Common myeloid progenitor, CD34-positive (primary cell): ENCODE measurements around the gene AHI1. TPM values are rescaled to one million over a fixed set of nuclear protein-coding genes. Genes with fewer than 3 reads are reported as not detected.

ENCODE experiments used
- CTCF ChIA-PET: fragments of 350-600 bp; sonication (Branson Sonifier 250); formaldehyde crosslinking; loops from one replicate; lab custom pipeline; 2021; ENCODE audit warnings: antibody characterized with exemption; lab: Charles Lee
- POLR2A ChIA-PET: fragments of 350-600 bp; sonication (Branson Sonifier 250); formaldehyde crosslinking; loops from one replicate; lab custom pipeline; 2021; ENCODE audit warnings: antibody characterized with exemption; lab: Charles Lee
- DNase-seq, 3 donors: peaks; one replicate each; pipeline versions ENCODE4 v3.0.0 to v3.0.0-alpha.2; 2013
- H3K27ac ChIP-seq, 2 experiments: 1 replicate in 1 of 2; 2 replicates in 1 of 2; pipeline ENCODE4 v1.7.0; 2013; ENCODE audit warnings: inconsistent platforms in 2 of 2, low read length in 2 of 2, mild to moderate bottlenecking in 2 of 2, low read depth in 1 of 2, moderate library complexity in 1 of 2; ENCODE audit not compliant: severe bottlenecking in 2 of 2, insufficient read depth in 1 of 2, poor library complexity in 1 of 2
- H3K27me3 ChIP-seq, 5 experiments: replicated peaks in 2 of 5; 1 replicate in 3 of 5; 2 replicates in 2 of 5; pipeline versions ENCODE4 v1.6.1 to v1.7.0; 2013; ENCODE audit warnings: low read length in 4 of 5, mild to moderate bottlenecking in 2 of 5, moderate library complexity in 2 of 5, inconsistent platforms in 1 of 5; ENCODE audit not compliant: insufficient read depth in 5 of 5, control insufficient read depth in 4 of 5
- H3K36me3 ChIP-seq, 4 experiments: 1 replicate in 2 of 4; 2 replicates in 2 of 4; pipeline versions ENCODE4 v1.6.1 to v1.7.0; 2013; ENCODE audit warnings: low read length in 3 of 4, control low read depth in 1 of 4, mild to moderate bottlenecking in 1 of 4; ENCODE audit not compliant: control insufficient read depth in 4 of 4, insufficient read depth in 4 of 4
- H3K4me1 ChIP-seq, 4 experiments: 1 replicate in 3 of 4; 2 replicates in 1 of 4; pipeline versions ENCODE4 v1.6.1 to v1.7.1; 2013; ENCODE audit warnings: low read length in 3 of 4, mild to moderate bottlenecking in 3 of 4, control low read depth in 1 of 4, inconsistent platforms in 1 of 4, moderate library complexity in 1 of 4; ENCODE audit not compliant: control insufficient read depth in 4 of 4, insufficient read depth in 4 of 4; ENCODE audit errors: control extremely low read depth in 1 of 4
- H3K4me3 ChIP-seq, 7 experiments: 1 replicate in 4 of 7; 2 replicates in 3 of 7; pipeline versions ENCODE4 v1.5.1 to v1.7.0; 2013; ENCODE audit warnings: mild to moderate bottlenecking in 7 of 7, low read length in 6 of 7, moderate library complexity in 6 of 7, inconsistent platforms in 2 of 7, low read depth in 2 of 7, control low read depth in 1 of 7; ENCODE audit not compliant: insufficient read depth in 4 of 7, control insufficient read depth in 1 of 7; ENCODE audit errors: extremely low read depth in 1 of 7
- H3K9me3 ChIP-seq, 5 experiments: 1 replicate in 4 of 5; 2 replicates in 1 of 5; pipeline versions ENCODE4 v1.6.1 to v1.7.1; 2013; ENCODE audit warnings: low read length in 4 of 5, mild to moderate bottlenecking in 2 of 5, inconsistent platforms in 1 of 5, low read depth in 1 of 5, moderate library complexity in 1 of 5; ENCODE audit not compliant: control insufficient read depth in 4 of 5, insufficient read depth in 2 of 5; ENCODE audit errors: control extremely low read depth in 1 of 5
- WGBS: methylation state at CpG from one replicate; pipeline ENCODE4 v1.1.5; 2013; ENCODE audit not compliant: insufficient coverage; 5-methylcytosine and 5-hydroxymethylcytosine counted together
- polyA plus RNA-seq: library from polyadenylated mRNA; unstranded; fragments of 120-200 nt; gene quantifications from one replicate; pipeline ENCODE4 v1.2.1, GENCODE V29; 2013

The AHI1 gene
- polyA plus RNA-seq = 17.7 TPM

GRCh38 chr6:135497412-135498184 lies at the start of gene AHI1:
Gene AHI1 (minus strand): TSS chr6:135497740. CDS start chr6:135492237, 5,503 bp downstream.
- POLR2A ChIA-PET = no interaction called here
- Histone ChIP-seq H3K4me3 (peak within 1 kb of the TSS; percentile 71 to 99 (median 94)), H3K9me3 (no peaks in the 10 kb centered on the region), H3K4me1 (peaks cover 8 to 18% (median 14%) of the 10 kb centered on the region in 4 experiments), H3K27me3 (no peaks in the 10 kb centered on the region), H3K36me3 (peaks cover 0 to 8% (median under 1%) of the 10 kb centered on the region in 4 experiments), H3K27ac (peak within 1 kb of the TSS; percentile 94 to 98)
- CTCF ChIA-PET = interaction anchor here (0.9 to 4.0 kb wide), 4 partner anchors 46 to 729 kb away, joined by 3 to 16 read pairs (median 6); no protein-coding TSS in a partner anchor
- peak; percentile 93 to 97 (median 97) for DNase-seq
- WGBS = under 1% methylated on average over 79 of the region's 85 CpGs

GRCh38 chr6:135546680-135547418 lies 49.3 kb upstream of the AHI1 start:
- ChIA-PET POLR2A (no interaction called here), CTCF (interaction anchor here (1.4 kb wide), 1 partner anchor 9 kb away, joined by 4 read pairs; no protein-coding TSS in a partner anchor)
- H3K27ac ChIP-seq = no peak overlapping the region
- DNase-seq = no peak
- no peaks in the 10 kb centered on the region for H3K27me3 ChIP-seq
- H3K36me3 ChIP-seq = no peaks in the 10 kb centered on the region
- no peaks in the 10 kb centered on the region for H3K4me1 ChIP-seq
- peaks cover 0 to 1% (median 0%) of the 10 kb centered on the region in 5 experiments for H3K9me3 ChIP-seq
- WGBS = 93% methylated on average over 5 of the region's 9 CpGs
- H3K4me3 ChIP-seq = no peak overlapping the region

- no peak overlapping the region for H3K4me3 ChIP-seq
- CTCF ChIA-PET = no interaction called here
- WGBS = 92% methylated on average over 1 of the region's 2 CpGs
- no peaks in the 10 kb centered on the region for H3K27me3 ChIP-seq
- no peaks in the 10 kb centered on the region for H3K4me1 ChIP-seq
- no peak for DNase-seq
- H3K36me3 ChIP-seq = no peaks in the 10 kb centered on the region
- H3K27ac ChIP-seq = no peak overlapping the region
- POLR2A ChIA-PET = no interaction called here
- peaks cover 0 to 1% (median 0%) of the 10 kb centered on the region in 5 experiments for H3K9me3 ChIP-seq
Observed at GRCh38 chr6:135546206-135546605, 48.7 kb upstream of the AHI1 start.

- no CpG with 5 or more reads among the region's 2 CpGs for WGBS
- CTCF ChIA-PET = interaction anchor here (0.6 to 4.0 kb wide), 11 partner anchors 9 to 1042 kb away, joined by 3 to 16 read pairs (median 3); no protein-coding TSS in a partner anchor
Observed at GRCh38 chr6:135540207-135540840, 42.8 kb upstream of the AHI1 start.

DNA sequence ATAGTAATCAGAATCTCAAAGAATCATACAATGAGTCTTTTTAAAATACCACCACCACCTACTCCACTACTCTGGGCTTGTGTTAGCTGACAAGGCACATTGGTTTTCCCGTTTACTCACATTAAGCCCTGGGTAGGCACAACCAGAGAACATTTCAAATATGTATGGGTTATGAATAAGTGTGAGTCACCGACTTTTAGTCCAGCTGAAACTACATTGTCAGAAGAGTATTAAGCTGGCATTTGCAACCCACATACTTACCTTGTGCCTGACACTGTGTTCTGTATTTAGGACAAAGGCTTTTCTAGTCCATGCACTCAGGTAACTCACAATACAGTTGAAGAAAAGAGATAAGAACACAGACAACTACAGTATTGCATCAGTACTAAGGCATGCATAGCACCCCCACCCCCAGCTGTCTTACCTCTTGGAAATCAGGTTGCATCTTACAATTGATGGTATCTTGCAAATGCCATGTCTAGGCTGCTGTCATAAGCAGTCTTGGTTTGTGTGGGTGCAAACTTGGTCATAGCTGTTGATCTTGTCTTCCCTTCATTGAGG lies 40.3 kb upstream of the AHI1 start:
- H3K4me1 ChIP-seq = peaks cover 0 to 6% (median 4%) of the 10 kb centered on the region in 4 experiments
- peaks cover 0 to 1% (median 0%) of the 10 kb centered on the region in 5 experiments for H3K9me3 ChIP-seq
- no peak overlapping the region for H3K4me3 ChIP-seq
- H3K36me3 ChIP-seq = no peaks in the 10 kb centered on the region
- no peak for DNase-seq
- POLR2A ChIA-PET = no interaction called here
- WGBS = 100% methylated on average over 2 of the region's 2 CpGs
- H3K27ac ChIP-seq = no peak overlapping the region
- CTCF ChIA-PET = interaction anchor here (0.9 to 3.7 kb wide), 4 partner anchors 13 to 717 kb away, joined by 3 to 18 read pairs (median 3); no protein-coding TSS in a partner anchor
- no peaks in the 10 kb centered on the region for H3K27me3 ChIP-seq

More at GRCh38 chr6:135540207-135540840, 42.8 kb upstream of the AHI1 start:
- POLR2A ChIA-PET = no interaction called here
- Histone ChIP-seq H3K4me1 (peaks cover 0 to 6% (median 4%) of the 10 kb centered on the region in 4 experiments), H3K27ac (no peak overlapping the region), H3K27me3 (no peaks in the 10 kb centered on the region), H3K36me3 (no peaks in the 10 kb centered on the region), H3K9me3 (peaks cover 0 to 1% (median 0%) of the 10 kb centered on the region in 5 experiments), H3K4me3 (no peak overlapping the region)
- peak; percentile 36 to 56 (median 50) for DNase-seq

- CTCF ChIA-PET = interaction anchor here (0.8 to 3.7 kb wide), 20 partner anchors 9 to 695 kb away, joined by 3 to 19 read pairs (median 5); no protein-coding TSS in a partner anchor
- H3K27ac ChIP-seq = no peak overlapping the region
Observed at GRCh38 chr6:135535989-135536414, 38.5 kb upstream of the AHI1 start.

More at GRCh38 chr6:135535989-135536414, 38.5 kb upstream of the AHI1 start:
- Histone ChIP-seq H3K4me1 (peaks cover 0 to 6% (median 4%) of the 10 kb centered on the region in 4 experiments), H3K4me3 (peak overlapping the region in 4 of 7 experiments; percentile 5 to 32 (median 21)), H3K27me3 (no peaks in the 10 kb centered on the region), H3K9me3 (peaks cover 0 to 3% (median 0%) of the 10 kb centered on the region in 5 experiments), H3K36me3 (no peaks in the 10 kb centered on the region)
- DNase-seq = peak; percentile 51 to 78 (median 69)
- 0% methylated on average over 2 of the region's 4 CpGs for WGBS
- POLR2A ChIA-PET = interaction anchor here (0.7 kb wide), 1 partner anchor 20 kb away, joined by 3 read pairs; no protein-coding TSS in a partner anchor
